VCaP (cell line): ENCODE data around the gene TMEM98.
"Not testable (repeated sequence)": the region's sequence is repeated elsewhere in the genome, so short reads cannot be mapped to it uniquely, and the experiment has no call there.

Experiments used
- H3K27ac ChIP-seq: fragments of 450-650 bp; 2 replicates; pipeline ENCODE4 v1.5.1; 2017
- TF ChIP-seq, protein P1 (sequence below): fragments of 450-650 bp; conservative IDR thresholded peaks from 2 replicates; pipeline ENCODE4 v1.5.1; 2017; ENCODE audit warnings: mild to moderate bottlenecking, moderate library complexity

The TMEM98 gene

DNA sequence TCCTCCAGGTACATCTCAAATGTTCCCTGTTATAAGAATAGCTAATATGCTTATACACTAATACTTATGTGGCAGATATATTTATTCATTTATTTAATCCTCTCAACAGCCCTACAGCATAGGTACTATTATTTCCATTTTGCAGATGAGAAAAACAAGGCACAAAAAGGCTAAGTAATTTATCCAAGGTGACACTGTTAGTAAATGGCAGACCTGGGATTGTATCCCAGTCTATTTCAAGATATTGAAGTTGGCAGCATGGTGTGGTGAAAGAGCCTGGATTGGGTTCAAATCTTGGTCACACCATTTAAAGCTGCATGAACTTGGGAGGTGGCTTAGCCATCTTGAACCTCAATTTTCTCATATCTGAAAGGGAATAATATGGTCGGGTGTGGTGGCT is 27.2 kb downstream of the TMEM98 start:
- TF ChIP-seq, protein P1, sequence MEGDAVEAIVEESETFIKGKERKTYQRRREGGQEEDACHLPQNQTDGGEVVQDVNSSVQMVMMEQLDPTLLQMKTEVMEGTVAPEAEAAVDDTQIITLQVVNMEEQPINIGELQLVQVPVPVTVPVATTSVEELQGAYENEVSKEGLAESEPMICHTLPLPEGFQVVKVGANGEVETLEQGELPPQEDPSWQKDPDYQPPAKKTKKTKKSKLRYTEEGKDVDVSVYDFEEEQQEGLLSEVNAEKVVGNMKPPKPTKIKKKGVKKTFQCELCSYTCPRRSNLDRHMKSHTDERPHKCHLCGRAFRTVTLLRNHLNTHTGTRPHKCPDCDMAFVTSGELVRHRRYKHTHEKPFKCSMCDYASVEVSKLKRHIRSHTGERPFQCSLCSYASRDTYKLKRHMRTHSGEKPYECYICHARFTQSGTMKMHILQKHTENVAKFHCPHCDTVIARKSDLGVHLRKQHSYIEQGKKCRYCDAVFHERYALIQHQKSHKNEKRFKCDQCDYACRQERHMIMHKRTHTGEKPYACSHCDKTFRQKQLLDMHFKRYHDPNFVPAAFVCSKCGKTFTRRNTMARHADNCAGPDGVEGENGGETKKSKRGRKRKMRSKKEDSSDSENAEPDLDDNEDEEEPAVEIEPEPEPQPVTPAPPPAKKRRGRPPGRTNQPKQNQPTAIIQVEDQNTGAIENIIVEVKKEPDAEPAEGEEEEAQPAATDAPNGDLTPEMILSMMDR, result no peak
- no peak overlapping the region for H3K27ac ChIP-seq

DNA sequence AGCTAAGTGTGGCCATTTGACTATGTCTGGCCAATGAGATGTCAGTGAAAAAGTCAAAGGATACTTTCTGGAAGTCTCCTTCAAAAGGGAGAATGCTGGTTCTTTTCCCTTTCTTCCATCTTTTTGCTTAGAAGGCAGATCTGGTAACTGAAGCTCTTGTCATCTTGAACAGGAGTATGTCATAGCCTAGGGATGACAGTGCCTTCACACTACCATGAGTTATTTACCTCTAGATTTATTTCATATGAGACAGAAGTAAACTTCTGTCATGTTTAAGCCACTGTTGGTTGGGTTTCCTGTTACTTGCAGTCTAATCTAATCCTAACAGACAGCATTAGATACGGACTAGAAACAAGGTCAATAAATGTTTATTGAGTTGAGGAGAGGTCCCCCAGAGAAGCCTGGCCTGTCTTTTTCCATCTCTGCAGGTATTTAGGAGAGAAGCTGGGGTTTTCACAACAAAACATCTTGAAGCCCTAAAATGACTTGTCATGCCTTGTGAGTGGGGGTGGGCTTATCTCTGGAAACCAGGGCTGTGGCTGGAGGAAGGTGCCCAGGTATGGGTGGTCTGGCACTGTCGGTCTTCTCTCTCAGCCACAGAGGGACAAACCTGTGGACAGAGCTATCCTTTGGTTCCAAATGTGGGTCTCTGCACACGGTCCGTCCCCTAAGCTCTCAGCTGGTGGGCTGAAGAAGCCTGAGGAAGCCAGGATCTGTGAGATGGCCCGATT is 28.5 kb downstream of the TMEM98 start:
- TF ChIP-seq, protein P1, result no peak
- H3K27ac ChIP-seq, result no peak overlapping the region

DNA sequence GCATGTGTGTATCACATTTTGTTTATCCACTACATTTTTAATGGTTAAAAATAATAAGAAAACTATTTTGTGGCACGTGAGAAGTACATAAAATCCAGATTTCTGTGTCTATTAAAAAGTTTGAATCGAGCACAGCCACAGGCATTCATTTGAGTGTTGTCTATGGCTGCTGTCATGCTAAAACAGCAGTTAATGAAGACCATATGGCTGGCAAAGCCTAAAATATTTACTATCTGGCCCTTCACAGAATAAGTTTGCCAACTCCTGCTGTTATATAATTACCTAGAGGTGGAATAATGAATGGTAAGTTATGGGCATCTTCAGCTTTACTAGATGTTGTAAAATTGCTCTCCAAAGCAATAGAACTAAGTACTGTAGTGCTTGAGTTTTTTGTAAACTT is 30.5 kb downstream of the TMEM98 start:
- H3K27ac ChIP-seq, result no peak overlapping the region
- TF ChIP-seq, protein P1, result no peak

DNA sequence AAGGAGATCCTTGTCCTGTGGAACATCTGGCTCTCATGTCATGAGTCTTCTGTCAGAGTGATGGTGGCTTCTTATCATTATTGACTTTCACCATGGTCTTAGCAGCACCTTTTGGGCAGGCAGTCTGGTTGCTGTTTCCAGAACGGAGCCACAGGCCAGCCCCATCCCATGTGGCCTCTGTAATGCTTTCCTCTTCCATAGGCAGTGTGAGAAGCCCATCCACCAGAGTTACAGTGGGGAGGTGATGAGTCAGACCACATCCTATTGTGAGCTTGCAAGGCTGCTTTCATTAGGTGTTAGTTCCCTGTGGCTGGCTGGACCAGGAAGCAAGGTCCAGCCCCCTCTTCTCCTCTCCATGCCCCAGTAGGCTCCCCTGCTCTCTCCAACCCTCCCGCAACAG is 32.9 kb downstream of the TMEM98 start:
- H3K27ac ChIP-seq, result no peak overlapping the region
- TF ChIP-seq, protein P1, result no peak

DNA sequence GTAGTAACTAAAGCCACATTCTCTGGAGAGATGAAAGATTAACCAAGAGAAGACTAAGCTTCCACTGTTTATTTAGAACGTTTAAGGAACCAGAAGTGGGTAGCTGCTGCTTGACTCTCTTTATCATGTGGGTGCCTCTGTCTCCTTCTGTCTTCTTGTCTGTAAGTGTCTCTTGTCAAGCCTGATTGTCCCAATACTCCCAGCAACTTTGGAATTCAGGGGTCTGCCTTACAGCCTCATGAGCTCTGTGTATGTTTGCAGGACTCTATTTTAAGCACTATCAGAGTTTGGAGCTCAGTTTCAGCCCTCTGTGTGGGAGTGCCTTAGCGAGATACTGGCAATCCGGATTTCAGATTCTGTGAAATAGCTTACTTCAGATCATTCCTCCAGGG is 34.4 kb downstream of the TMEM98 start:
- TF ChIP-seq, protein P1, result no peak
- no peak overlapping the region for H3K27ac ChIP-seq

DNA sequence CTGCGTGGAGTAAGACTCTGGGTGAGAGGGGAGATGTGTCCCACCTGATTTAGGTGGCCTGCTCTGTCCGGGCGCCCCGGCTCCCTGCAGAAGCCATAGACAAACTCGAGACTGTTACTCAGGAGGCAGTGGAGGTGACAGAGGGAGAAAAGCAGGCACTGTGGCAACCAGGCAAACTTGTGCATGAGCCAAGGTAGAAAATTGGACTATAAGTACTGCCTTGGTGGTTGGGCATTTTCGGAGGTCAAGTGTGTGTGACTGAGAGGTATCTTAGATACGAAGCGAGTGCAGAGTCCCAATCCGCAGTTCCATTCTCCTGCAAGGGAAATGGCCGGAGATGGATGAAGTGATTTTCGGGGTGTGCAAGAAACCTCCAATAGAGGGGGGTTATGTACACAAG is 36.6 kb downstream of the TMEM98 start:
- H3K27ac ChIP-seq, result no peak overlapping the region
- TF ChIP-seq, protein P1, result no peak

DNA sequence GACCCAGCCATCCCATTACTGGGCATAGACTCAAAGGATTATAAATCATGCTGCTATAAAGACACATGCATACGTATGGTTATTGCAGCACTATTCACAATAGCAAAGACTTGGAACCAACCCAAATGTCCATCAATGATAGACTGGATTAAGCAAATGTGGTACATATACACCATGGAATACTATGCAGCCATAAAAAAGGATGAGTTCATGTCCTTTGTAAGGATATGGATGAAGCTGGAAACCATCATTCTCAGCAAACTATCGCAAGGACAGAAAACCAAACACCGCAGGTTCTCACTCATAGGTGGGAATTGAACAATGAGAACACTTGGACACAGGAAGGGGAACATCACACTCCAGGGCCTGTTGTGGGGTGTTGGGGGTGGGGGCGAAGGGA is 41.3 kb downstream of the TMEM98 start:
- not testable (repeated sequence) for H3K27ac ChIP-seq

DNA sequence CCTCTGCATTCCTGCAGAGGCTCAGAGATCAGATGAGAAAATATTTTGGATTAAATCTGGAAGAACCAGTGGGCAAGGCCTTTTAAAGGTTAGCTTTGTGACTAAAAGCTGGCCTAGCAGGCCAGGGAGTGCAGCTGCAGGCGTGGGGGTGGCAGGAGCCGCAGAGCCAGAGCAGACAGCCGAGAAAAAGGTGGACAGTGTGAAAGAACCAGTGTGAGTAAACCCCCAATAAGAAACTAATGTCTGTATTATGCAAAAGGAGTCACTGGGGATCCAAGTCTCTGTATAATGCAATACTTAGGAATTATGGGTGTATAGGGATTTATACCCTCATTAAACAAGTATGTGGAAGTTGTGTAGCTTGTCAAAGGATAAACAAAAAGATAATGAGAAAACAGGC is 42.3 kb downstream of the TMEM98 start:
- no peak overlapping the region for H3K27ac ChIP-seq

More for the DNA sequence above, 42.3 kb downstream of the TMEM98 start:
- TF ChIP-seq, protein P1, result no peak
